H9 (cell line): ENCODE measurements around the gene F3. TPM values are rescaled to one million over a fixed set of nuclear protein-coding genes. Genes with fewer than 3 reads are reported as not detected.

ENCODE experiments used
- DNase-seq: peaks from one replicate; pipeline ENCODE4 v3.0.0-alpha.2; 2017
- H2AFZ ChIP-seq: one replicate; pipeline ENCODE4 v1.6.1; 2013; ENCODE audit warnings: mild to moderate bottlenecking, low read length, control low read depth, moderate library complexity
- H2AK5ac ChIP-seq: 2 replicates; pipeline ENCODE4 v1.6.1; 2013; ENCODE audit warnings: low read length, control low read depth, mixed read lengths; ENCODE audit not compliant: insufficient read length
- H2BK120ac ChIP-seq: one replicate; pipeline ENCODE4 v1.6.1; 2013; ENCODE audit warnings: low read depth, mild to moderate bottlenecking, low read length, control low read depth, inconsistent platforms; ENCODE audit not compliant: poor library complexity, severe bottlenecking
- H2BK12ac ChIP-seq: 2 replicates; pipeline ENCODE4 v1.6.1; 2013; ENCODE audit warnings: low read length, control low read depth, mixed read lengths, low read depth; ENCODE audit not compliant: insufficient read length
- H2BK15ac ChIP-seq: 2 replicates; pipeline ENCODE4 v1.6.1; 2013; ENCODE audit warnings: low read depth, low read length, control low read depth
- H2BK20ac ChIP-seq: one replicate; pipeline ENCODE4 v1.6.1; 2013; ENCODE audit warnings: low read depth, mild to moderate bottlenecking, low read length, control low read depth, inconsistent platforms; ENCODE audit not compliant: poor library complexity, severe bottlenecking
- H2BK5ac ChIP-seq: 2 replicates; pipeline ENCODE4 v1.6.1; 2013; ENCODE audit warnings: low read length, control low read depth, mixed read lengths; ENCODE audit not compliant: insufficient read length
- H3K14ac ChIP-seq: 2 replicates; pipeline ENCODE4 v1.6.1; 2013; ENCODE audit warnings: low read length, control low read depth; ENCODE audit not compliant: insufficient read depth
- H3K18ac ChIP-seq: 2 replicates; pipeline ENCODE4 v1.6.1; 2013; ENCODE audit warnings: low read depth, mild to moderate bottlenecking, mixed read lengths, low read length, control low read depth; ENCODE audit not compliant: insufficient read length
- H3K23ac ChIP-seq: 2 replicates; pipeline ENCODE4 v1.6.1; 2013; ENCODE audit warnings: low read length, control low read depth, mixed read lengths, low read depth; ENCODE audit not compliant: insufficient read length
- H3K23me2 ChIP-seq: 2 replicates; pipeline ENCODE4 v1.6.1; 2013; ENCODE audit warnings: low read depth, mild to moderate bottlenecking, mixed read lengths, low read length, control low read depth; ENCODE audit not compliant: insufficient read length, poor library complexity, severe bottlenecking
- H3K27ac ChIP-seq: 2 replicates; pipeline ENCODE4 v1.5.1; 2013; ENCODE audit warnings: low read length, control low read depth, mixed read lengths, low read depth; ENCODE audit not compliant: insufficient read length
- H3K27me3 ChIP-seq: 2 replicates; pipeline ENCODE4 v1.6.1; 2013; ENCODE audit warnings: low read length, control low read depth, inconsistent platforms; ENCODE audit not compliant: insufficient read depth
- H3K4ac ChIP-seq: 2 replicates; pipeline ENCODE4 v1.6.1; 2013; ENCODE audit warnings: low read depth, mild to moderate bottlenecking, control low read depth, inconsistent platforms, low read length, moderate library complexity
- H3K4me1 ChIP-seq: 2 replicates; pipeline ENCODE4 v1.6.1; 2013; ENCODE audit warnings: low read length, control low read depth, inconsistent platforms; ENCODE audit not compliant: insufficient read depth
- H3K4me2 ChIP-seq: 2 replicates; pipeline ENCODE4 v1.6.1; 2013; ENCODE audit warnings: low read length, control low read depth, mixed read lengths; ENCODE audit not compliant: insufficient read length, insufficient read depth
- H3K56ac ChIP-seq: 2 replicates; pipeline ENCODE4 v1.6.1; 2013; ENCODE audit warnings: low read depth, mild to moderate bottlenecking, mixed read lengths, low read length, control low read depth; ENCODE audit not compliant: insufficient read length
- H3K79me1 ChIP-seq: 2 replicates; pipeline ENCODE4 v1.6.1; 2013; ENCODE audit warnings: low read depth, mild to moderate bottlenecking, moderate library complexity, low read length, control low read depth, inconsistent platforms; ENCODE audit not compliant: insufficient read depth, poor library complexity, severe bottlenecking
- H3K79me2 ChIP-seq: 2 replicates; pipeline ENCODE4 v1.6.1; 2013; ENCODE audit warnings: low read length, control low read depth, inconsistent platforms; ENCODE audit not compliant: insufficient read depth
- H3K9ac ChIP-seq: 2 replicates; pipeline ENCODE4 v1.6.1; 2013; ENCODE audit warnings: low read length, control low read depth, mixed read lengths; ENCODE audit not compliant: insufficient read length; ENCODE audit errors: extremely low read depth
- H3K9me3 ChIP-seq: one replicate; pipeline ENCODE4 v1.6.1; 2013; ENCODE audit warnings: low read depth, low read length, inconsistent platforms; ENCODE audit not compliant: control insufficient read depth
- H3T11ph ChIP-seq: one replicate; pipeline ENCODE4 v1.6.1; 2013; ENCODE audit warnings: mild to moderate bottlenecking, low read length, control low read depth, inconsistent platforms
- H4K20me1 ChIP-seq: one replicate; pipeline ENCODE4 v1.6.1; 2013; ENCODE audit not compliant: control insufficient read depth, insufficient read length, insufficient read depth
- H4K5ac ChIP-seq: 2 replicates; pipeline ENCODE4 v1.6.1; 2013; ENCODE audit warnings: low read depth, mild to moderate bottlenecking, mixed read lengths, low read length, control low read depth; ENCODE audit not compliant: insufficient read length
- H4K8ac ChIP-seq: replicated peaks from 2 replicates; pipeline ENCODE4 v1.6.1; 2013; ENCODE audit warnings: low read length, control low read depth, mixed read lengths, low read depth; ENCODE audit not compliant: insufficient read length
- H4K91ac ChIP-seq: 2 replicates; pipeline ENCODE4 v1.6.1; 2013; ENCODE audit warnings: low read depth, mild to moderate bottlenecking, moderate library complexity, mixed read lengths, low read length, control low read depth; ENCODE audit not compliant: insufficient read length
- H3K27ac Mint-ChIP-seq, 3 experiments: 2 replicates in 2 of 3; 3 replicates in 1 of 3; pipeline ENCODE4 v1.8.0; 2020 to 2021; ENCODE audit warnings: mixed read lengths in 3 of 3, mild to moderate bottlenecking in 1 of 3, moderate library complexity in 1 of 3
- H3K27me3 Mint-ChIP-seq: 2 replicates; pipeline ENCODE4 v1.8.0; 2021; ENCODE audit warnings: low read depth, mild to moderate bottlenecking, moderate library complexity, mixed read lengths
- H3K36me3 Mint-ChIP-seq, 3 experiments: 2 replicates in 2 of 3; 3 replicates in 1 of 3; pipeline ENCODE4 v1.8.0; 2020 to 2021; ENCODE audit warnings: low read depth in 3 of 3, mixed read lengths in 3 of 3; ENCODE audit not compliant: insufficient read depth in 1 of 3
- H3K4me1 Mint-ChIP-seq, 2 experiments: 2 replicates each; pipeline ENCODE4 v1.8.0; 2020; ENCODE audit warnings: mixed read lengths in 2 of 2
- H3K4me3 Mint-ChIP-seq, 2 experiments: 2 replicates in 1 of 2; 3 replicates in 1 of 2; pipeline ENCODE4 v1.8.0; 2020 to 2021; ENCODE audit warnings: mild to moderate bottlenecking in 2 of 2, mixed read lengths in 2 of 2, moderate library complexity in 1 of 2
- H3K9me3 Mint-ChIP-seq, 2 experiments: 2 replicates in 1 of 2; 3 replicates in 1 of 2; pipeline ENCODE4 v1.8.0; 2020; ENCODE audit warnings: mild to moderate bottlenecking in 2 of 2, mixed read lengths in 2 of 2, moderate library complexity in 1 of 2
- CTCF ChIP-seq: fragments of 200-600 bp; sonication (generic); conservative IDR thresholded peaks from 3 replicates; pipeline ENCODE4 v1.8.0; 2021; ENCODE audit warnings: antibody characterized with exemption, mild to moderate bottlenecking
- WGBS: extraction: QIAGEN DNeasy Blood & Tissue Kit; methylation state at CpG from one replicate; pipeline ENCODE4 v1.1.7; 2013; ENCODE audit warnings: missing lambda C conversion rate, low lambda C conversion rate, mixed read lengths; ENCODE audit not compliant: insufficient read length; ENCODE audit errors: extremely low coverage; 5-methylcytosine and 5-hydroxymethylcytosine counted together
- total RNA-seq: library from RNA; stranded (reverse); gene quantifications from 2 replicates; pipeline ENCODE4 v1.2.1, GENCODE V29; 2021

F3 gene
- total RNA-seq, 1 experiment from 2014 or later = 21.7 TPM

GRCh38 chr1:94582565-94582964, 41.0 kb upstream of the F3 start:
- H3K23ac ChIP-seq = no peak overlapping the region
- no peak overlapping the region for H4K5ac ChIP-seq
- H4K91ac ChIP-seq = no peak overlapping the region
- TF ChIP-seq CTCF = no peak
- no peak overlapping the region for H3T11ph ChIP-seq
- H3K27ac ChIP-seq = no peak overlapping the region
- no peaks in the 10 kb centered on the region for H3K79me2 ChIP-seq
- H3K23me2 ChIP-seq = no peaks in the 10 kb centered on the region
- no peak overlapping the region for H2BK12ac ChIP-seq
- no peaks in the 10 kb centered on the region for H3K9me3 ChIP-seq
- Mint-ChIP-seq H3K27me3 (no peaks in the 10 kb centered on the region), H3K27ac (no peak overlapping the region), H3K4me3 (no peak overlapping the region), H3K36me3 (peaks cover 8 to 17% (median 14%) of the 10 kb centered on the region in 3 experiments), H3K9me3 (peaks cover 21 to 22% of the 10 kb centered on the region in 2 experiments), H3K4me1 (peaks cover 17 to 25% of the 10 kb centered on the region in 2 experiments)
- no peak overlapping the region for H2AK5ac ChIP-seq
- no peak overlapping the region for H2BK120ac ChIP-seq
- no peak overlapping the region for H2BK20ac ChIP-seq
- WGBS = no CpG with 5 or more reads among the region's 2 CpGs
- H3K79me1 ChIP-seq = no peaks in the 10 kb centered on the region
- no peak overlapping the region for H3K14ac ChIP-seq
- DNase-seq = no peak
- H3K4me2 ChIP-seq = no peak overlapping the region
- no peak overlapping the region for H3K18ac ChIP-seq
- no peak overlapping the region for H2BK15ac ChIP-seq
- no peak overlapping the region for H2AFZ ChIP-seq
- H3K4ac ChIP-seq = no peak overlapping the region
- H3K4me1 ChIP-seq = no peaks in the 10 kb centered on the region; the same call in 1 of the 2 replicates
- no peaks in the 10 kb centered on the region for H4K20me1 ChIP-seq
- no peak overlapping the region for H2BK5ac ChIP-seq
- no peak overlapping the region for H3K56ac ChIP-seq
- no peaks in the 10 kb centered on the region for H3K27me3 ChIP-seq
- H4K8ac ChIP-seq = no peak overlapping the region
- H3K9ac ChIP-seq = no peak overlapping the region
